HEK293 (cell line): ENCODE measurements around the gene OR51G1.
"Not testable (repeated sequence)": the region's sequence is repeated elsewhere in the genome, so short reads cannot be mapped to it uniquely, and the experiment has no call there.

ENCODE experiments used
- CTCF ChIA-PET: fragments of 350-600 bp; formaldehyde crosslinking; extraction: SDS; loops from one replicate; lab custom pipeline; 2021; ENCODE audit warnings: antibody characterized with exemption; lab: Yijun Ruan, JAX
- POLR2A ChIA-PET: fragments of 300-600 bp; formaldehyde crosslinking; extraction: SDS; loops from one replicate; lab custom pipeline; 2020; ENCODE audit warnings: antibody characterized with exemption, inconsistent platforms; lab: Yijun Ruan, JAX
- H3K27ac ChIP-seq: fragments of 200-500 bp; sonication (Bioruptor generic); 2 replicates; pipeline ENCODE4 v1.5.1; 2014; ENCODE audit warnings: low read depth, low read length, control low read depth, inconsistent platforms; ENCODE audit errors: extremely low read depth
- H3K36me3 ChIP-seq, 2 experiments: fragments of 200-500 bp in 1 of 2; sonication (Bioruptor generic) in 1 of 2; 1 replicate in 1 of 2; 2 replicates in 1 of 2; pipeline ENCODE4 v1.5.1; 2014 to 2017; ENCODE audit warnings: inconsistent platforms in 2 of 2, low read length in 2 of 2; ENCODE audit not compliant: control insufficient read depth in 2 of 2, insufficient read depth in 1 of 2
- H3K4me1 ChIP-seq: fragments of 200-500 bp; sonication (Bioruptor generic); 2 replicates; pipeline ENCODE4 v1.5.1; 2014; ENCODE audit warnings: mild to moderate bottlenecking, low read length, inconsistent platforms; ENCODE audit not compliant: control insufficient read depth, insufficient read depth
- H3K4me3 ChIP-seq: 2 replicates; pipeline ENCODE4 v1.5.1; 2011; ENCODE audit warnings: low read depth, mild to moderate bottlenecking, control low read depth, low read length, moderate library complexity
- H3K9me3 ChIP-seq: fragments of 200-500 bp; sonication (Bioruptor generic); 2 replicates; pipeline ENCODE4 v1.5.1; 2014; ENCODE audit warnings: low read depth, low read length, inconsistent platforms; ENCODE audit not compliant: control insufficient read depth, insufficient read depth
- SP3 ChIP-seq: fragments of 450-650 bp; formaldehyde crosslinking; IDR thresholded peaks from 2 replicates; pipeline ENCODE4 v1.5.1; 2016; ENCODE audit warnings: missing biosample characterization, missing genetic modification characterization
- TRIM28 ChIP-seq: IDR thresholded peaks from 2 replicates; pipeline ENCODE4 v1.6.1; 2011; ENCODE audit warnings: low read length, control low read depth, borderline replicate concordance
- ZBTB17 ChIP-seq: fragments of 450-650 bp; formaldehyde crosslinking; IDR thresholded peaks from 2 replicates; pipeline ENCODE4 v1.5.1; 2016; ENCODE audit warnings: missing biosample characterization, missing genetic modification characterization
- ZEB2 ChIP-seq: fragments of 450-650 bp; formaldehyde crosslinking; IDR thresholded peaks from 2 replicates; pipeline ENCODE4 v1.5.1; 2016; ENCODE audit warnings: missing biosample characterization, missing genetic modification characterization
- ZFP37 ChIP-seq: fragments of 450-650 bp; formaldehyde crosslinking; IDR thresholded peaks from 2 replicates; pipeline ENCODE4 v1.5.1; 2016; ENCODE audit warnings: missing biosample characterization, missing genetic modification characterization
- ZFP69B ChIP-seq: fragments of 450-650 bp; formaldehyde crosslinking; IDR thresholded peaks from 2 replicates; pipeline ENCODE4 v1.5.1; 2016; ENCODE audit warnings: missing biosample characterization, missing genetic modification characterization
- ZNF114 ChIP-seq: fragments of 450-650 bp; formaldehyde crosslinking; IDR thresholded peaks from 2 replicates; pipeline ENCODE4 v1.5.0; 2017; ENCODE audit warnings: missing biosample characterization, missing genetic modification characterization
- ZNF140 ChIP-seq: fragments of 450-650 bp; formaldehyde crosslinking; IDR thresholded peaks from 2 replicates; pipeline ENCODE4 v1.5.1; 2016; ENCODE audit warnings: missing biosample characterization, missing genetic modification characterization
- ZNF211 ChIP-seq: fragments of 450-650 bp; formaldehyde crosslinking; IDR thresholded peaks from 2 replicates; pipeline ENCODE4 v1.5.1; 2016; ENCODE audit warnings: low read depth, missing biosample characterization, missing genetic modification characterization
- ZNF23 ChIP-seq: fragments of 450-650 bp; formaldehyde crosslinking; IDR thresholded peaks from 2 replicates; pipeline ENCODE4 v1.5.1; 2016; ENCODE audit warnings: missing biosample characterization, missing genetic modification characterization, borderline replicate concordance
- ZNF274 ChIP-seq, 2 experiments: fragments of 200-500 bp in 1 of 2; fragments of 450-650 bp in 1 of 2; sonication (Bioruptor generic) in 1 of 2; formaldehyde crosslinking in 1 of 2; IDR thresholded peaks; 2 replicates each; pipeline versions ENCODE4 v1.5.1 to v1.6.1; 2014 to 2016; ENCODE audit warnings: borderline replicate concordance in 1 of 2, inconsistent platforms in 1 of 2, low read length in 1 of 2, missing biosample characterization in 1 of 2, missing genetic modification characterization in 1 of 2
- ZNF660 ChIP-seq: fragments of 450-650 bp; IDR thresholded peaks from 2 replicates; pipeline ENCODE4 v1.5.1; 2018; ENCODE audit warnings: missing biosample characterization, mild to moderate bottlenecking, missing genetic modification characterization
- TF ChIP-seq, protein P1 (sequence below): fragments of 450-650 bp; formaldehyde crosslinking; IDR thresholded peaks from 2 replicates; pipeline ENCODE4 v1.5.1; 2017; ENCODE audit warnings: missing biosample characterization, missing genetic modification characterization
- TF ChIP-seq, protein P2 (sequence below): fragments of 450-650 bp; formaldehyde crosslinking; IDR thresholded peaks from 2 replicates; pipeline ENCODE4; 2016; ENCODE audit warnings: missing biosample characterization, missing genetic modification characterization
- TF ChIP-seq, protein P3 (sequence below): fragments of 450-650 bp; formaldehyde crosslinking; IDR thresholded peaks from 2 replicates; pipeline ENCODE4 v1.5.1; 2016; ENCODE audit warnings: missing biosample characterization, missing genetic modification characterization
- TF ChIP-seq, protein P4 (sequence below): fragments of 450-650 bp; formaldehyde crosslinking; IDR thresholded peaks from 2 replicates; pipeline ENCODE4 v1.5.1; 2017; ENCODE audit warnings: missing biosample characterization, missing genetic modification characterization

The OR51G1 gene

DNA sequence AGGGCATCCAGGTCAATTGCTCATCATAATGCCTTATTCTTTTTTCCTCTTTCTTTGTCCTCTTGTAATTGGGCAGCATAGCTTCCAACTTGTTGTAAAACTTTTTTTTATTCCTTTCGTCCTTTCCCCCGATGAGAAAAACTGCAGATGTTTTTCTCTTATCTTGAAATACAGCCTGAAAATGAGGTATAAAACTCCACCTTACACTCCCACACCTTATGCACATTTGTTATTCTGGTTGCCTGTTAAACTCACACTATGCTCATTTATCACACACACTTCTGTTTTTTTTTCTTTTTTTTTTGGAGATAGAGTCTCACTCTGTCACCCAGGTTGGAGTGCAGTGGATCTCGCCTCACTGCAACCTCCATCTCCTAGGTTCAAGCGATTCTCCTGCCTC is 33.3 kb upstream of the OR51G1 start:
- Histone ChIP-seq H3K4me3 (no peak overlapping the region), H3K9me3 (no peaks in the 10 kb centered on the region), H3K36me3 (no peaks in the 10 kb centered on the region), H3K4me1 (no peaks in the 10 kb centered on the region), H3K27ac (no peak overlapping the region)
- TF ChIP-seq SP3, result no peak
- TF ChIP-seq, protein P1, sequence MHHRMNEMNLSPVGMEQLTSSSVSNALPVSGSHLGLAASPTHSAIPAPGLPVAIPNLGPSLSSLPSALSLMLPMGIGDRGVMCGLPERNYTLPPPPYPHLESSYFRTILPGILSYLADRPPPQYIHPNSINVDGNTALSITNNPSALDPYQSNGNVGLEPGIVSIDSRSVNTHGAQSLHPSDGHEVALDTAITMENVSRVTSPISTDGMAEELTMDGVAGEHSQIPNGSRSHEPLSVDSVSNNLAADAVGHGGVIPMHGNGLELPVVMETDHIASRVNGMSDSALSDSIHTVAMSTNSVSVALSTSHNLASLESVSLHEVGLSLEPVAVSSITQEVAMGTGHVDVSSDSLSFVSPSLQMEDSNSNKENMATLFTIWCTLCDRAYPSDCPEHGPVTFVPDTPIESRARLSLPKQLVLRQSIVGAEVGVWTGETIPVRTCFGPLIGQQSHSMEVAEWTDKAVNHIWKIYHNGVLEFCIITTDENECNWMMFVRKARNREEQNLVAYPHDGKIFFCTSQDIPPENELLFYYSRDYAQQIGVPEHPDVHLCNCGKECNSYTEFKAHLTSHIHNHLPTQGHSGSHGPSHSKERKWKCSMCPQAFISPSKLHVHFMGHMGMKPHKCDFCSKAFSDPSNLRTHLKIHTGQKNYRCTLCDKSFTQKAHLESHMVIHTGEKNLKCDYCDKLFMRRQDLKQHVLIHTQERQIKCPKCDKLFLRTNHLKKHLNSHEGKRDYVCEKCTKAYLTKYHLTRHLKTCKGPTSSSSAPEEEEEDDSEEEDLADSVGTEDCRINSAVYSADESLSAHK, result no peak
- TF ChIP-seq ZNF211 (tag by site-specific recombination), result no peak
- no peak for TF ChIP-seq ZNF23 (tag by site-specific recombination)
- CTCF ChIA-PET, result no interaction called here
- POLR2A ChIA-PET, result no interaction called here

DNA sequence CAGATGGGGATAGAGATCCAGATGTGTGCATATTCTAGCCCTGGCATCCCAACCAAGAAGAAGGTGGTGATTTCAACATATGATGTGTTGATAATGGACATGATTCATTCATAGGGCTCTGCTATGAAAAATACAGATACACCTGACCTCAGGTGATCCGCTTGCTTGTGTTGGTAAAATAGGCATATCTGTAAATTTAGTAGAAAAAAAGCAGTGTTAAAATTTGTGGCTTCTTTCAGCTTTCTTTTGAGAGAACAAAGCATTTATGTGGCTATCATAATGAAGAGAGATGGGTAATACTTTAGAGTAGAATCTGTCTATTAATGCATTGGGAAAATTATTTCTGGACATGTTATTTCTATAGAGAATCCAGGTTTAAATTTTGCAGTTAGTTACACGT is 31.5 kb upstream of the OR51G1 start, which contains the start of gene OR51A2:
Gene OR51A2, minus strand, starts transcription at position 101 of the 400 bp plus-strand sequence. Its CDS starts 0 bp downstream, at position 101.
- POLR2A ChIA-PET, CTCF ChIA-PET: not testable (repeated sequence)

DNA sequence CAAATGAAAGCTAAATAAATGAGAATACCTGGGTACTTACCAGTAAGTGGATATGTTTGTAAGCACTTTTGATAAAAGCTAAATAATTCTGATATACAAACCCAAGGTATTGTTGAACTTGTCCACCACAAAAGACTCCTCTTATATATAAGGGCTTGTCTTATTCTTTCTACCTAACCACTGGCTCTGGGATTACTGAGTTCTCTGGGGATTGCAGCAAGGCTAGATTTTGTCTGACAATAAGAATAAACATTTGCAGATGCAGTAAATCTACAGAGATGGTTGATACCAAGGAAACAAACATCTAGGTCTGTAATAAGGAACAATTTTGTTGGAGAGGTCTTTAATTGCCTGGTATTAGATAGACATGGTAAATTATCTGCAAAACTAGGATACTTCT is 23.4 kb upstream of the OR51G1 start, which contains the start of gene OR51A4:
Gene OR51A4, minus strand, starts transcription at position 101 of the 400 bp plus-strand sequence. CDS start 505 bp downstream, outside the sequence.
- Histone ChIP-seq H3K27ac (no peak within 1 kb of the TSS), H3K4me3 (no peak within 1 kb of the TSS), H3K4me1 (no peaks in the 10 kb centered on the region), H3K36me3 (no peaks in the 10 kb centered on the region), H3K9me3 (no peaks in the 10 kb centered on the region)
- POLR2A ChIA-PET, result no interaction called here
- CTCF ChIA-PET, result no interaction called here
- TF ChIP-seq ZNF140 (tag by site-specific recombination) (no peak), ZFP37 (tag by site-specific recombination) (no peak), ZNF114 (no peak), ZNF660 (tag by site-specific recombination) (no peak), ZBTB17 (tag by site-specific recombination) (no peak), TRIM28 (no peak), ZEB2 (tag by site-specific recombination) (no peak), ZNF274 (IDR thresholded peaks at IDR 0.05; ENCODE audit: low read length) (no peak), ZNF274 (tag by site-specific recombination; IDR thresholded peaks at IDR 0.05; ENCODE audit: borderline replicate concordance) (no peak), ZFP69B (no peak)
- TF ChIP-seq, protein P2, sequence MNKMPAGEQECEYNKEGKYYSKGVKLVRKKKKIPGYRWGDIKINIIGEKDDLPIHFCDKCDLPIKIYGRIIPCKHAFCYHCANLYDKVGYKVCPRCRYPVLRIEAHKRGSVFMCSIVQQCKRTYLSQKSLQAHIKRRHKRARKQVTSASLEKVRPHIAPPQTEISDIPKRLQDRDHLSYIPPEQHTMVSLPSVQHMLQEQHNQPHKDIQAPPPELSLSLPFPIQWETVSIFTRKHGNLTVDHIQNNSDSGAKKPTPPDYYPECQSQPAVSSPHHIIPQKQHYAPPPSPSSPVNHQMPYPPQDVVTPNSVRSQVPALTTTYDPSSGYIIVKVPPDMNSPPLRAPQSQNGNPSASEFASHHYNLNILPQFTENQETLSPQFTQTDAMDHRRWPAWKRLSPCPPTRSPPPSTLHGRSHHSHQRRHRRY (tag by site-specific recombination), result no peak
- TF ChIP-seq, protein P3, sequence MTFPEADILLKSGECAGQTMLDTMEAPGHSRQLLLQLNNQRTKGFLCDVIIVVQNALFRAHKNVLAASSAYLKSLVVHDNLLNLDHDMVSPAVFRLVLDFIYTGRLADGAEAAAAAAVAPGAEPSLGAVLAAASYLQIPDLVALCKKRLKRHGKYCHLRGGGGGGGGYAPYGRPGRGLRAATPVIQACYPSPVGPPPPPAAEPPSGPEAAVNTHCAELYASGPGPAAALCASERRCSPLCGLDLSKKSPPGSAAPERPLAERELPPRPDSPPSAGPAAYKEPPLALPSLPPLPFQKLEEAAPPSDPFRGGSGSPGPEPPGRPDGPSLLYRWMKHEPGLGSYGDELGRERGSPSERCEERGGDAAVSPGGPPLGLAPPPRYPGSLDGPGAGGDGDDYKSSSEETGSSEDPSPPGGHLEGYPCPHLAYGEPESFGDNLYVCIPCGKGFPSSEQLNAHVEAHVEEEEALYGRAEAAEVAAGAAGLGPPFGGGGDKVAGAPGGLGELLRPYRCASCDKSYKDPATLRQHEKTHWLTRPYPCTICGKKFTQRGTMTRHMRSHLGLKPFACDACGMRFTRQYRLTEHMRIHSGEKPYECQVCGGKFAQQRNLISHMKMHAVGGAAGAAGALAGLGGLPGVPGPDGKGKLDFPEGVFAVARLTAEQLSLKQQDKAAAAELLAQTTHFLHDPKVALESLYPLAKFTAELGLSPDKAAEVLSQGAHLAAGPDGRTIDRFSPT, result no peak
- TF ChIP-seq, protein P4, sequence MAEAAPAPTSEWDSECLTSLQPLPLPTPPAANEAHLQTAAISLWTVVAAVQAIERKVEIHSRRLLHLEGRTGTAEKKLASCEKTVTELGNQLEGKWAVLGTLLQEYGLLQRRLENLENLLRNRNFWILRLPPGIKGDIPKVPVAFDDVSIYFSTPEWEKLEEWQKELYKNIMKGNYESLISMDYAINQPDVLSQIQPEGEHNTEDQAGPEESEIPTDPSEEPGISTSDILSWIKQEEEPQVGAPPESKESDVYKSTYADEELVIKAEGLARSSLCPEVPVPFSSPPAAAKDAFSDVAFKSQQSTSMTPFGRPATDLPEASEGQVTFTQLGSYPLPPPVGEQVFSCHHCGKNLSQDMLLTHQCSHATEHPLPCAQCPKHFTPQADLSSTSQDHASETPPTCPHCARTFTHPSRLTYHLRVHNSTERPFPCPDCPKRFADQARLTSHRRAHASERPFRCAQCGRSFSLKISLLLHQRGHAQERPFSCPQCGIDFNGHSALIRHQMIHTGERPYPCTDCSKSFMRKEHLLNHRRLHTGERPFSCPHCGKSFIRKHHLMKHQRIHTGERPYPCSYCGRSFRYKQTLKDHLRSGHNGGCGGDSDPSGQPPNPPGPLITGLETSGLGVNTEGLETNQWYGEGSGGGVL, result no peak

More for the DNA sequence above, 31.5 kb upstream of the OR51G1 start, which contains the start of gene OR51A2:
- not testable (repeated sequence) for H3K36me3 ChIP-seq, H3K4me3 ChIP-seq, H3K27ac ChIP-seq, H3K9me3 ChIP-seq, H3K4me1 ChIP-seq
